ENCODE results near the gene ATP2A1.

ATP2A1 gene

GRCh38 chr16:28905800-28906372 is 27.6 kb downstream of the ATP2A1 start:
- Histone ChIP-seq H3K4me2 (ENCODE audit: low read length) (no peak overlapping the region), H3K79me2 (no peaks in the 10 kb centered on the region), H3K36me3 (ENCODE audit: control insufficient read depth, insufficient read depth, low read length) (no peaks in the 10 kb centered on the region), H3K27me3 (ENCODE audit: control insufficient read depth, insufficient read depth, low read length) (no peaks in the 10 kb centered on the region), H2AFZ (no peak overlapping the region), H3K9me3 (ENCODE audit: control insufficient read depth, low read length) (no peaks in the 10 kb centered on the region), H3K4me3 (ENCODE audit: low read depth, low read length) (no peak overlapping the region), H3K9ac (no peak overlapping the region), H3K4me1 (peaks cover 4% of the 10 kb centered on the region), H3K27ac (no peak overlapping the region)
- no peak for TF ChIP-seq CTCF (IDR thresholded peaks at IDR 0.05)

GRCh38 chr16:28910086-28911031 is 32.1 kb downstream of the ATP2A1 start:
- no peaks in the 10 kb centered on the region for H3K36me3 ChIP-seq (ENCODE audit: control insufficient read depth, insufficient read depth, low read length)
- no peaks in the 10 kb centered on the region for H3K79me2 ChIP-seq
- no peak overlapping the region for H3K27ac ChIP-seq
- peaks cover 4% of the 10 kb centered on the region for H3K4me1 ChIP-seq
- H3K27me3 ChIP-seq (ENCODE audit: control insufficient read depth, insufficient read depth, low read length) = no peaks in the 10 kb centered on the region
- no peak overlapping the region for H3K4me3 ChIP-seq (ENCODE audit: low read depth, low read length)
- H3K9ac ChIP-seq = no peak overlapping the region
- TF ChIP-seq CTCF (IDR thresholded peaks at IDR 0.05) = no peak
- no peak overlapping the region for H2AFZ ChIP-seq
- H3K9me3 ChIP-seq (ENCODE audit: control insufficient read depth, low read length) = no peaks in the 10 kb centered on the region
- no peak overlapping the region for H3K4me2 ChIP-seq (ENCODE audit: low read length)

- H3K4me2 ChIP-seq (ENCODE audit: low read length) = no peak overlapping the region
- H3K36me3 ChIP-seq (ENCODE audit: control insufficient read depth, insufficient read depth, low read length) = no peaks in the 10 kb centered on the region
- no peak overlapping the region for H3K4me3 ChIP-seq (ENCODE audit: low read depth, low read length)
- no peak overlapping the region for H3K27ac ChIP-seq
- H3K27me3 ChIP-seq (ENCODE audit: control insufficient read depth, insufficient read depth, low read length) = no peaks in the 10 kb centered on the region
- H3K9ac ChIP-seq = no peak overlapping the region
- H2AFZ ChIP-seq = no peak overlapping the region
- H3K9me3 ChIP-seq (ENCODE audit: control insufficient read depth, low read length) = no peaks in the 10 kb centered on the region
- H3K79me2 ChIP-seq = peaks cover 2% of the 10 kb centered on the region
- peaks cover 4% of the 10 kb centered on the region for H3K4me1 ChIP-seq
- no peak for TF ChIP-seq CTCF (IDR thresholded peaks at IDR 0.05)
Observed at GRCh38 chr16:28912558-28912957, 34.3 kb downstream of the ATP2A1 start.

GRCh38 chr16:28913946-28914724 is 35.8 kb downstream of the ATP2A1 start:
- no peak for TF ChIP-seq CTCF (IDR thresholded peaks at IDR 0.05)
- no peaks in the 10 kb centered on the region for H3K36me3 ChIP-seq (ENCODE audit: control insufficient read depth, insufficient read depth, low read length)
- H3K9me3 ChIP-seq (ENCODE audit: control insufficient read depth, low read length) = no peaks in the 10 kb centered on the region
- no peak overlapping the region for H2AFZ ChIP-seq
- H3K9ac ChIP-seq = no peak overlapping the region
- no peaks in the 10 kb centered on the region for H3K27me3 ChIP-seq (ENCODE audit: control insufficient read depth, insufficient read depth, low read length)
- H3K4me1 ChIP-seq = peaks cover 4% of the 10 kb centered on the region
- no peak overlapping the region for H3K4me3 ChIP-seq (ENCODE audit: low read depth, low read length)
- no peak overlapping the region for H3K4me2 ChIP-seq (ENCODE audit: low read length)
- H3K27ac ChIP-seq = no peak overlapping the region
- peaks cover 11% of the 10 kb centered on the region for H3K79me2 ChIP-seq
